Hematopoietic multipotent progenitor cell (in vitro differentiated cells): ENCODE results near the gene EFCAB10. TPM values are rescaled to one million over a fixed set of nuclear protein-coding genes. Genes with fewer than 3 reads are reported as not detected.

Source experiments
- DNase-seq, 3 donors: peaks; one replicate each; pipeline ENCODE4 v3.0.0-alpha.2; 2011 to 2015; ENCODE audit warnings: low read depth in 2 of 3, low spot score in 2 of 3
- total RNA-seq: library from RNA; depleted of rRNA; stranded (reverse); fragments of >200 nt; gene quantifications from one replicate; pipeline ENCODE4 v1.2.3, GENCODE V29; 2012

Gene EFCAB10, protein sequence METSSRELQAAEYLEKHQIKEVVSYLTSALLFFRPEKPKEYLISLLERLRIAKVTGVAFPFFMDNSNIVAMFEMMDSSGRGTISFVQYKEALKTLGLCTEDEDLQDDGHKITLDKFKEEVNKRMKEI
- total RNA-seq, result not detected

DNA sequence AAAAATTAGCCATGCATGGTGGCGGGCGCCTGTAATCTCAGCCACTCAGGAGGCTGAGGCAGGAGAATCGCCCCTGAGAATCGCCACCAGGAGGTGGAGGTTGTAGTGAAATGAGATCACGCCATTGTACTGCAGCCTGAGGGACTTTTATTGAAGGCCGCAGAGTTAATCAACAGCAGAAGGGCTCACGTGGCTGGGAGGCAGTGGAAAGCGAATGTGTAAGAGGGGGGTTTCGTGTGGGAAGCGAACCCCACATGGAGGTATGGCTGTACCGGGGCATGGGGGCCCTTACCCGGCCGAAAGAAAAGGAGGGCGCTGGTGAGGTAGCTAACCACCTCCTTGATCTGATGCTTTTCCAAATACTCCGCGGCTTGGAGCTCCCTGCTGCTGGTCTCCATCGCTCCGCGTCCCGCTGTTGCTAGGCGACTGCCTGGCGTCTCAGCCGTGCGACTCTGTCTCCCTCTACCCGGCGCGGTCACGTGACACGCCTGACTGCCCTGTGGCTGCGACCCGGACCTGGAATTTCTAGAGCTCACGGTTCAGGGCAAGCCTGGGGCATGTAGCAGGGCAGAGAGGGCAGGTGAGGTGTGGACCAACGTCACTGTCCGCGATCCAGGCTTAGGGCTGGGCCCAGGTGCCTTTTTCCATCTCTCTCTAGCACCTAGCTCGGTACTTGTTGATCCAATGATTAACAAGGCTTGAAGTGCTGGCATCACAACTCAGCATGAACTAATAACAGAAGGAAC is at the start of gene EFCAB10:
TSS of gene EFCAB10 (minus strand) at position 428 of the 746 bp plus-strand sequence. CDS start at position 398, 30 bp downstream.
- DNase-seq, result peak in 2 of 3 donors; percentile 58 to 67

DNA sequence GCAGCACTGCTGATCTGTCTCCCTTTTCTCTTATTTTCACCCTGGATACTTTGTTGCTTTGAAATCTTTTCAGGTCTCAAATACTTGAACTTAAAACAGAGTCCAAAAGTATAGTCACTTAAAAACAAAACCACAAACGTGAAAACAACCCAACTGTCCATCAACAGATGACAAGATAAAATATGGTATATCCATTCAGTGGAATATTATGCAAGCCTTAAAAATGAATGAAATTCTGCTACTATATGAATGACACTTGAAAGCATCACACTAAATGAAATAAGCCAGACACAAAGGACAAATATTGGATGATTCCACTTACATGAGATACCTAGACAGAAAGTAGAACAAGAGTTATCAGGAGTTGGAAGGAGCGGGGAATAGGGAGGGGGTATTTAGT is 44.7 kb upstream of the EFCAB10 start:
- no peak for DNase-seq

DNA sequence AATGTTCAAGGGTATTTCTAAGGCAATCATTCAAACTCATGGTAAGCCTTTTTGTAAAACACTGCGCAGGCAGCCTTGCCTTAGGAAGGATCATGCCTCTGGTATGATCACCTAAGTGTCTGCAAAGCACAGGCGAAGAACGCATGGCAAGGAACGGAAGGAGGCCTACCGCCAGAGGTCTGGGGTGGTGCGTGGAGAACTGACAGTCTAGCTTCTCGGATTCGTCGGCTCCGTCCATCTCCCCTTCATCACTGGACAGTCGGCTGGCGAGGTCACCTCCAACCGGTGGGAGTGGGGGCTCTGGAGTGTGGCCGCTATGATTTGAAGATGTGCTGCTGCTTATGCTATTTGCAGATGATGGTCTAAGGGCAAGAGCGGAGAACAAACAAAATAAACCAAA is 42.6 kb upstream of the EFCAB10 start:
- DNase-seq, result no peak

DNA sequence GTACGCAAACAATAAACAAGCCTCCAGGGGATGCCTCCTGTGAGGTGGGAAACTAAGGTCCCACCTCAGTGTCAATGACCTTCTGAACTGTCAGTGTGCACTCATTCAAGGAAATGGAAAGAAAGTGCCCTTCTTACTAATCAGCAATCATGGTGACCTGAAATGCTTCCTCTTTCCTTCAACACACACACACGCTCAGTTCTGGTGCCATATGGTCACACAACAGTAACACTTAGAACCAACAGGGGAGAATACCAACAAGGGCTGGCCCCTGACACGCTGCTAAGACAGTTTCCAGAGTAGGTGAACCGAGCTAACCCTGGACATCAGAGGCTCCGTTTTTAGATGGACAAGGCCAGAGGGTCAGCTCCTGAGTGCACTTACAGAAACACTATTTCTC is 42.1 kb upstream of the EFCAB10 start:
- DNase-seq, result no peak

DNA sequence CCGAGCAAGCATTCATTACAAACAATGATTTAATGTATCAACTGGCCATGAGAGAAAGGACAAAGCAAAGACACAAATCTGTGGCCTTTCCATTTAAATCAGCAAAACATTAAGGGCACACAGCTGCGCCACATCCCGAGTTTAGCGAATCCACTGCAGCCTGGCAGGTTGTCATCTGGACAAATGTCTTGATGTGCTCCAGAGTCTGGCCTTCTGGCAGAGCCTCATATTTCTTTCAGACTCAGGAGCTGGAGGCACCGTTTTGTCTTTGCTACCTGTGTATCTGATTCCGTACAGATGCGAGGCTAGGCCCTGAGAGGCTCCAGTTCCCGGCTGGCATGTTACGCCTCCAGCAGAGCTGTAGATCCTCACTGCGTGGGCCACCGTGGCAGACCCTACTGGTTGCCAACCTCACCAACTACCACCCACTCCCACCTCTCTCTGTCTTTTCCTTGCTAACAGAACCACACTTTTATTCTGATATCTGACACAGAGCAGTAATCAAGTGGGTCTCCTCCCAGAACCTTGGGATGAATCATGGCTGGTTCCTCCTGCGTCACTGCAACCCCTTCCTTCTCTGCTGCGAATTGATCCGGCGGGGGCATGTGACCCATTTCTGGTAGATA is 40.9 kb upstream of the EFCAB10 start:
- DNase-seq, result no peak

DNA sequence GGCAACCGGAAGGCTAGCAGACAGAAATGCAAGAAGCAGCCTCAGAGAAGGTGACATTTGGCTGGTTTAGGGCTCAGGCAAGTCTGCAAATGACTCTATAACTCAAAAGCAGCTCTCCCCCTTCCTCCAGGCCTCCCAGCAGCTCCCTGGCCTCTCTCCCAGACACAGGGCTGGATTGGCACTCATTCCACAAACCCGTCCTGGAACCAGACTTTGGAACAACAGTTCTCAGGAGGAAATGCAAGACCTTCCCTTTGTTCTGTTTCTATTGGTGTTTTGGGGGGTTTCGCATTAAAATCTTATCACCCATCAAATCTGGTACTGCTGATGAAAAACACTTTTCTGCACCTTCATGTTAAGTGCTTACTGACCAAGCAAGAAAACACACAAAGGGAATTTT is 40.3 kb upstream of the EFCAB10 start:
- no peak for DNase-seq

DNA sequence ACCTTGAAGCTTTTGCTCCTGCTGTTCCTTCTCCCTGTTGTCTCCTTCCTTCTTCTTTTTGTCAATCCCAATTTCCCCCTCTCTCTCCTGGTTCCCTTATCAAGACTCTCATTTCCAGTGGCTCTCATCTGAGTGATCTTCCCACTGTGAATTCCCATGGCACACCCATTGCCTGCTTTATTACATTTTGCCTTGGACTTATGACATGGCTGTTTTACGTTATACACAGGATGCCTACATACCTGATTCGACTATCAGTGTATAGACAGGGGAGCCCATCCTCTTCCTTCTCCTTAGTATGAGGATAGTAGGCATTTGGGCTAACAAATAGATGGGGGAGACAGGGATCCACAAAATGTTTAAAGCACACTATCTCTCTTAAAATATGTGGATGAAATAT is 39.9 kb upstream of the EFCAB10 start:
- DNase-seq, result no peak

DNA sequence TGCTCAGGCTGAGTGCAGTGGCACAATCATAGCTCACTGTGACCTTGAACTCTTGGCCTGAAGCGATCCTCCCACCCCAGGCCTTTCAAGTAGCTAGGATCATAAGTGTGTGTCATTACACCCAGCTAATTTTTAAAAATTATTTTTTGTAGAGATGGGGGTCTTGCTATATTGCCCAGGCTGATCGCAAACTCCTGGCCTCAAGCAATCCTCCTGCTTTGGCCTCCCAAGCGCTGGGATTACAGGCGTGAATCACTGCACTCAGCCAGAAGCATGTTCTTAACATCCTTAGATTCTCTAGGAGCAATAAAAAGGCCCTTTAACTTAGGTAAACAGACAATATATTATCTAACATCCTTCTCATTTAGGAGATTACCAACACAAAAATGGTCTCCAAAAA is 38.3 kb upstream of the EFCAB10 start:
- DNase-seq, result no peak

DNA sequence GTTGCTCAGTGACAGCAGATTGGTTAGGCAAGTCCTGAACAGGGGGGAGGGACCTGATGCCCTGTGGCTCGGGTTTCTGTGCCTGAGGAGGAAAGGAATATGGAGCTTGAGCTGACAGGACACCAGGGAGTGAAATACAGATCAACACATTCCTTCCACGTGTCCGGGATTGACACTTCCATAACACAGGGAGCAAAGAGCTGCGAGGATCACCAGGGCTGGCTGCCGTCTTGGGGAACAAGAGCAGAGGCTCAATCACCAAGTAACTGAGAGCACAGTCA is 36.7 kb upstream of the EFCAB10 start:
- no peak for DNase-seq

DNA sequence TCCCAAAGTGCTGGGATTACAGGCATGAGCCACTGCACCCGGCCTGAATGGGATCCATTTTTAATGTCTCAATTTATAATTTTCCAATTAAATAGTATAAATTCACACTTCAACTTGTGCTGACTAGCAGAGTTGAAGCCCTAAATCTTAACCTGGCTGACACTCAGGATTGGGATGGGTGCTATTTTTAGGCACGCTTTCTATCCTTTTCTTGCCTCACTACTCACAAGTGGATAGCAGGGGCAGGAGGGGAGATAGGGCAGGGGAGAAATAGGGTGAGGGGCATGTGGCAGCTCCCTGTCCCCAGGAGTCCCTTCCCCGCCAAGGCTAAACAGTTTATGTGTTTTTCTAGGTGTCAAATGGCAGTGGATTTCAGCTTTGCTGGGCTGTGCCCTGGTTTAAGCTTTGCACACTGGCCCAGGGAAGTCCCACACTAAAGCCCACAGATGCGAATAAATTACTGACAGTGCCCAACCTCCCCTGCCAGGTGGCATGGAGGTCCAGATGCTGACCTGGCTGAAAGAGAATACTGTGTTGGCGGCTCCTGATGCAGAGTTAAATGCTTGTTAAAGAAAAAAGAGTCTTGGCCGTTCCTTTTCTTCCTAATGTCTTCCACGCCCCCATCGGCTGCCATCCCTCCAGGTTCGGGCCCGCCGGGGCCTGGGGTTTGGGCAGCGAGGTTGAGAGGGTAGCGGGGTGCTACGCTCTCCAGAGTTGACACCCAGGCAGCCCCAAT is 36.2 kb upstream of the EFCAB10 start:
- no peak for DNase-seq

DNA sequence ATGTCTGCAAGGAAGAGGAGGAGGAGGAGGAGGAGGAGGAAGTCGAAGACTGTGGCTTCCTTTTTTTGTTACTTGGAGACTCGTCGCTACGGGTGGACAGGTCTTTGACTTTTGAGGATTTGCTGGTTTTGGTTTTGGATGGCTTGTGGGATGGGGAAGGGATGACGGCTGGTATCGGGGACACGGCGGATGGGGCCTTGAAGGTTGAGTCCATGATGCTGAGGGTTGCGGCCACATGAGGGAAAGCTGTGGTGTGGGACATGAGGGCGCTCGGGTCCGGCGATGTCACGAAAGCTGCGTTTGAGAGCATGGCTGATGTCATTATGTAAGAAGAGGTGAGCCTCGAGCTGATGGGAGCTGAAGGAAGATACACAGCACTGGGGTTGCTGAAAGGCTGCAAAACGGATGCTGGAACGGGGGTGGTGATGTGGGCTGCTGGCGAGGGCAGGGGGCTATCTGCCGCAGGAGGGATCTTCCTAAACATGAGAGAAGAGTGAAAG is 33.1 kb upstream of the EFCAB10 start:
- DNase-seq, result no peak

DNA sequence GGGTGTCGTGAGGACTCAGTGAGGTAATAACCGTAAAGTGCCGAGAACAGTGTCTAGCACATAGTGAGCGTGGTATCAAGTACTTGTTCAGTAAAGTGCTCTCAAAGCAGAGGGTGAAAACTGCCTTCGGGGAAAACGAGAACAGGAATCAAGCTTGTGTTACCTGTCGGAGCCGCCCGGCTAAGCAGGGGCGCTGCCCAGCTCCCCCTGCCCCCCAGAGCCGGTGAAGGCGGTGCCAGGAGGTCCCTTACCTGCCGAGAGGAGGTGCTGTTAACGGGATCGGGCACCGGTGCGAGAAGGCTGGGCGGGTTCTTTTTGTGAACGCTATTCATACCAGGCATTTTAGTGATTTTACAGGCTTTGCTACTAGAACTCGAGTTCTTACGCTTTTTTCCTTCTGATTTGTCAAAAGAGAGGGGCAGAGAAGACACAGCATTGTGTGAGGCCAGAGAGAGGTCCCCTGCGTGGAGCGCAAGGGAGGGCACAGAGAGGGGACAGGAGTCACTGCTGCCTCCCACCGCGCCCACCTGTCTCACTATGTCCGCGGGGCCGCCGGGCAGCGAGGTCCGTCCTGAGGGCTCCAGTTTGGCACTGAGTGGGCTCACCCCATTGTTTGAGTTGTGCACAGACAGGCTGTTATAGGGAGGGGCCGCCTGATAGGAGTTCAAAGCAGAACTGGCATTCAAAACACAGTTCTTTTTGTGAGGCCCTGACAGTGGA is 32.5 kb upstream of the EFCAB10 start:
- no peak for DNase-seq

DNA sequence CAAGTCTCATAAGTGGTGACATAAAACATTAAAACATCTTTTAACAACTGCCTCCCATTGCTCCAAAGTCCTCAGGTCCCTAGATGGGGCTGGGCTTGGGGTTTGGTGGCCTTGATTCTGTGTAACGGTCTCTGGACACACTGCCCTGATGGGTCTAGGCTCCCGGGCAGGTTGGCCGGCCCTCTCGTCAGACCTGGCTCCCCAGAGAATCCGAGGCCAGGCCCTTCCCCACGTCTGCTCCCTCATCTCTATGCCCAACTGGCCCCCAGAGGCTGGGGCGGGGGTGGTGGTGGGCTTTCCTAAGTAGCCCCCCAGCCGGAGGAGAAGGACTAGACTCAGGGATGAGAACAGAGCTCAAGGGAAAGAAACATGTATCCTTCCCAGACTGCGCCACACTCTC is 31.5 kb upstream of the EFCAB10 start:
- DNase-seq, result no peak

DNA sequence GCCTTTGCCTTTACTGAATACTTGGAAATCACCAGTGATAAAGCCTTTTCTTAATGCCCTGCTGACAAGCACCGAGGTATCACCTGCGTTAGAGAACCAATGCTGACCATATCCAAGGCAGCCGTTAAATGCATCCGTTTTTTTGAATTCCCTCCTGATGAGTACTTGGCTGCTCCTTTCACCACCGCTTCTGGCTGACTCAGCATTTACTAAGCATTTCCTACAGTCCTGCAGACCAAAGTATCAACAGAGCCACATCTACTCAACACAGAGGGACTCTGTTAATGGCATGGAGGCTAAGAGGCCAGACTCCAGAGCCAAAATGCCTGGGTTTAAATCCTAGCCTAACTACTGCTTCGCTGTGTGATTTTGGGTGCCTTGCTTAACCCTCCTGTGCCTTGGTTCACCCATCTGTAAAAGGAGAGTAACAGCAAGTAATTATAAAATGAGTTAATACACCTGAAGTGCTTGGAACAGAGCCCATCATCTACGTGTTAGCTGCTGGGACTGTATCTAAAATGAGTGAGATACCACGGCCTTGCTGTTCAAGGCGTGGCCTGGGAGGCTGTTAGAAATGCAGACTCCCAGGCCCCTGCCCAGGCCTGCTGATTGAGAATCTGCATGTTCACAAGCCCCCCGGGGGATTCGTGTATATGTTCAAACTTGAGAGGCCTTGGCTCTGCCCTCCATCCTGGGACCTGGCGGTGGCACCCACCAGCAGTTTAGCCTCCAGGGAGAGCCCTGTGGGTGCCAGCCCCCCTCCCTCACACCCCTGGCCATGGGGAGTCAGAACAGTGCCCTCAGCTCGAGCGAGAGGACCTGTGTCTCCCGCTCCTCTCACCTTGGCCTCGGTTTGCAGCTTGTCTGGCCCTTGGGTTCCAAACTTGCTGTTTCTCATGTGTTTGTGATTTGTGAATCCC is 30.8 kb upstream of the EFCAB10 start:
- DNase-seq, result no peak

DNA sequence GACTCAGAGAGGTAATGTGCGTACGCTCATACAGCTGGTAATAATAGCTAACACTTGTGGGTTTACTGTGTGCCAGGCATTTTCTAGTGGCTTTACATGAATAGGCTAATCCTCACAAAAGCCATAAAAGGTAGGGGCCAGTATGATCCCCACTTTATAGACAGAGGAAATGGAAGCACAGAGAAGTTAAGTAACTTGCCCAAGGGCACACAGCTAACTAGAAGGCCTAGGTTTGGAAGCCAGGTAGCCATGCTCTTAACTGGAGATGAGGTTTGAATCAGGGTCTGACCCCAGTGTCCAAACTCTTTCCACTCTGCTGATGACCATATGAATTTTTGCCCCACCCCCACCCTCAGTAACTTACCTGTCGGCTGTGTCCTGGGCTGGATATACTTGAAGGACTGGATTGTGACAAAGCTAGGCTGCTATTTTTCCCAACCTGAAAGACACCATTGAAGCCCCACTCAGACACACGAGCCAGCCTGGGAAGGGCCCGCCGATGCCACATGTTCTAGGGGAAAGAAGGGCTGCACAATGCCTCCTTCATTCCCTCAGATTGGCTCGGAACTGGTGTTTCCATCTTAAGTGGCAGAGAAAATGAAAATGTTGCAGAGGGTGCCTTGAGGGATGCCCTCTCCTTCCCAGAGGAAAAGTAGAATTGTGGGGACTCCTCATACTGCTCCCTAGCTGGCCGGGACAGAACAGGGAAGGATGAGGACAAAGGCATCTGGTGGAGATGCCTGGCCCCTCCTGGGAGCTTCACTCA is 29.1 kb upstream of the EFCAB10 start:
- DNase-seq, result no peak

DNA sequence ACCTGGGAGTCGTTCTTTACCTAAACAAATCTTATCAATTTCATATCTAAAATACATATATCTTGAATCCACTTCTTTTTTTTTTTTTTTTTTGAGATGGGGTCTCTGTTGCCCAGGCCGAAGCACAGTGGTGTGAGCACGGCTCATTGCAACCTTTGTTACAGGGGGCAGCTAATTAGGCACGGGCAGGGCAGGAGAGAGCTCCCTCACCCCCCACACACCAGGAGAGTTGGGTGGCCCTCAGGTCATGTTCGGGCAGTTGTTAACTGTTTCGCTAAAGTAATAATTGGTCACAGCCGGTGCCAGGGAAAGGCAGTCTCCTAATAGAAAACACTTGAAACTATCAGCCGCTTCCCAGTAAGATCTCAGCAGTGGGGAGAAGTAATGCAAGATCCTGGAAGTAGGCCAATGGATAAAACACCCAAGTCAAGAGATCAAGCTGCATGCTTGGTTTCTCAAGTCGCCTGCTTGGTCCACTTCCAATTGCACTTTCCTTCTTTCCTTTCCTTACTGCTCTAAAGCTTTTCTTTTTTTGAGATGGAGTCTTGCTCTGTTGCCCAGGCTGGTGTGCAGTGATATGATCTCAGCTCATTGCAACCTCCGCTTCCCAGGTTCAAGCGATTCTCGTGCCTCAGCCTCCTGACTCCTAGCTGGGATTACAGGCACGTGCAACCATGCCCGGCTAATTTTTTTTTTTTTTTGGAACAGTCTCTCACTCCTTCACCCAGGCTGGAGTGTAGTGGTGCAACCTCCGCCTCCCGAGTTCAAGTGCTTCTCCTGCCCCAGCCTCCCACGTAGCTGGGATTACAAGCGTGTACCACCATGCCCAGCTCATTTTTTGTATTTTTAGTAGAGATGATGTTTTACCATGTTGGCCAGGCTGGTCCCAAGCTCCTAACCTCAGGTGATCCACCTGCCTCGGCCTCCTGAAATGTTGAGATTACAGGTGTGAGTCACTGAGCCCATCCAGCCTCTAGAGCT is 21.3 kb upstream of the EFCAB10 start:
- no peak for DNase-seq

DNA sequence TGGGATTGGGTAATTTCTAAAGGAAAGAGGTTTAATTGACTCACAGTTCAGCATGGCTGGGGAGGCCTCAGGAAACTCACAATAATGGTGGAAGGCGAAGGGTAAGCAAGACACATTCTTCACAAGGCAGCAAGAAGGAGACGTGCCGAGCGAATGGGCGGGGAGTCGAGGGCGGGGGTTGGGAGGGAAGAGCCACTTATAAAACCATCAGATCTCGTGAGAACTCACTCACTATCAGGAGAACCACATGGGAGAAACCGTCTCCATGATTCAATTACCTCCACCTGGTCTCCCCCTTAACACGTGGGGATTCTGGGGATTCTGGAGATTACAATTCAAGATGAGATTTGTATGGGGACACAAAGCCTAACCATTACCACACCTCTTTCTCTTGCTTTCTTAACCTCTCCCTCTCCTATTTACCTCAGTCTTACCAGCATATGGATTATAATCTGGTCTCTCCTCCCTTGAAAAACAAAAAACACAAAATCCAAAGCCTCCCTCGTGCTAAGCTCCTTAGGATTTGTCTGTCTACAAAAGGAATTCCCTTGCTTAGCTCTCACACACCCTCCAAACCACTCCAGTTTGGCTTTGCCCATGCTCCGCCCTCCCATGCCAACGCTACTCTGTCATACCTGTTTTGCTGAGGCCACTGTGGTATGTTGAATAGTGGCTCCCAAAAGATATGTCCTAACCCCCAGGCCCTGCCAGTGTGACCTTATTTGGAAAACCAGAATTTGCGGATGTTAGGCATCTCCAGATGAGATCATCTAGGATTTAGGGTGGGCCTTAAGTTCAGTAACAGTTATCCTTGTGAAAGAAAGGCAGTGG is 19.6 kb upstream of the EFCAB10 start:
- no peak for DNase-seq
